Ishikawa (cell line): Measurements from ENCODE around the gene RAP1GAP2.

ENCODE experiments used
- CEBPB ChIP-seq: IDR thresholded peaks from 2 replicates; pipeline ENCODE4 v1.6.1; 2012
- CREB1 ChIP-seq: IDR thresholded peaks from 2 replicates; pipeline ENCODE4 v1.6.1; 2012; ENCODE audit warnings: low read depth
- EP300 ChIP-seq: IDR thresholded peaks from 2 replicates; pipeline ENCODE4 v1.6.1; 2012; ENCODE audit warnings: borderline replicate concordance
- FOXM1 ChIP-seq: IDR thresholded peaks from 2 replicates; pipeline ENCODE4 v1.6.1; 2012; ENCODE audit warnings: low read depth, borderline replicate concordance
- NFIC ChIP-seq: IDR thresholded peaks from 2 replicates; pipeline ENCODE4 v1.6.1; 2012
- RAD21 ChIP-seq: IDR thresholded peaks from 2 replicates; pipeline ENCODE4 v1.6.1; 2012; ENCODE audit warnings: low read depth
- REST ChIP-seq: IDR thresholded peaks from 2 replicates; pipeline ENCODE4 v1.6.1; 2012; ENCODE audit warnings: low read depth, mild to moderate bottlenecking
- TAF1 ChIP-seq: IDR thresholded peaks from 2 replicates; pipeline ENCODE4 v1.6.1; 2012; ENCODE audit warnings: low read depth, mild to moderate bottlenecking
- TEAD4 ChIP-seq: IDR thresholded peaks from 2 replicates; pipeline ENCODE4 v1.6.1; 2012
- USF1 ChIP-seq: IDR thresholded peaks from 2 replicates; pipeline ENCODE4 v1.6.1; 2012
- TF ChIP-seq, protein P1 (sequence below): IDR thresholded peaks from 2 replicates; pipeline ENCODE4 v1.6.1; 2012

DNA sequence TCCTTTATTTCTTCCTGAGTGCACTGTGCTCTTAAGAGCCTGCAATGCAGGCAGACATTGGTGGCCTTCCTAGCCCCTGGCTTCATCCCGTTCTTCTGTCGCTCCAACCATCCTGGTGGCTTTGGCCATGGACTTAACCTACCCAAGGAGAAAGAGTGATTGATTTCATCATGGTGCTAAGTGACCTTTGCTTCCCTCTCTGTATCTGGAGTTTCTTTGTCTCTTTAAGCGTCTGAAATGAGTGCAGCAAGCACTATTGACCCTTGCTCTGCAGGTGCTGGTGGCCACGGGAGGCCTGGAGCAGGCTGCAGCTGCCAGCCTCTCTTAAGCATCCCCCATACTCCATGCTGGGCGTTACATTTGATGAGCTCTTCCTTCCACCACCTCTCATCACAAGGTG is 60.5 kb downstream of the RAP1GAP2 start:
- TF ChIP-seq EP300 (no peak), RAD21 (no peak), REST (no peak), FOXM1 (no peak), USF1 (no peak), TAF1 (no peak), TEAD4 (no peak), CEBPB (no peak), NFIC (no peak), CREB1 (no peak)
- TF ChIP-seq, protein P1, sequence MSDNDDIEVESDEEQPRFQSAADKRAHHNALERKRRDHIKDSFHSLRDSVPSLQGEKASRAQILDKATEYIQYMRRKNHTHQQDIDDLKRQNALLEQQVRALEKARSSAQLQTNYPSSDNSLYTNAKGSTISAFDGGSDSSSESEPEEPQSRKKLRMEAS, result no peak
